HG02885 (cell line): Measurements from ENCODE around the gene ZFP91.
A peak's percentile ranks its signal among the peaks of the same experiment; 100 is the strongest.

Experiments used
- ATAC-seq: cut with Tn5 transposase; IDR thresholded peaks from one replicate; pipeline ENCODE4 v1.9.1; 2021; ENCODE audit warnings: mild to moderate bottlenecking; ENCODE audit not compliant: unreplicated experiment, poor library complexity

The ZFP91 gene

DNA sequence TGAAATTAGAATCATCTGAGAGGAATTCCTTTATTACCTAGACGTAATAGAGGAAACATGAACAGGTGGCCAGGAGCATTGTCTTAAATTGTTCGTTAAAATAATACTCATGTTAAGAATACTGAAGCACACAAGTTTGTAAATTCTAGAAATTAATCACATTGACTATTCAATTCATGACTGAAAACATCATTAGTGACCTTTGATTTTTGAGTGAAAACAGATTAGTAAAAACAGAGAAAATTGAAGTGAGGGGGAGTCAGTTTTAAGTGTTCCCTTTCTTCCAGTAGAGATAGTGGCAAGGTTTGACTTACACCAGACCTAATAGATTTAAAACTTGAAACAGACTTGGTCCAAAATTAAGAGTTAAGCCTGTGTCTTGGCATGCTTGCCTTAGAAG, 1.4 kb downstream of the ZFP91 start:
- ATAC-seq = no peak

DNA sequence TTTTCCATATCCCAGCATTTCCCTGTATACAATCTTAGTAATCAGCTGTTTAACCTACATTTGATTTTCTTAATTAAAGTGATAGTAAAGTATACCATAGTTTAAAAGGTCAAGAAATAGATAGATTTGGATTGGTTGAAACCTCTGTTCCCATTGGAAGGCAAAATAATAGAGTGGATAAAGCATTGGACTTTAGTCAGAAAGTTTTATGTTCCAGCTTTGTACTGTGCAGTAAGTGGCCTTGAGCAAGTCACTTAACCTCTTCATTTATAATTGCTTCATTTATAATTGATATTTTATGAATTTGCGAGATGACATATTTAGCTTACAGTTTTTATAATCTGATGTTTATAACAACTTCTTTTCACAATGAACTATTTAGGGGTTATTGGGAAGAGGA, 3.6 kb downstream of the ZFP91 start:
- no peak for ATAC-seq

DNA sequence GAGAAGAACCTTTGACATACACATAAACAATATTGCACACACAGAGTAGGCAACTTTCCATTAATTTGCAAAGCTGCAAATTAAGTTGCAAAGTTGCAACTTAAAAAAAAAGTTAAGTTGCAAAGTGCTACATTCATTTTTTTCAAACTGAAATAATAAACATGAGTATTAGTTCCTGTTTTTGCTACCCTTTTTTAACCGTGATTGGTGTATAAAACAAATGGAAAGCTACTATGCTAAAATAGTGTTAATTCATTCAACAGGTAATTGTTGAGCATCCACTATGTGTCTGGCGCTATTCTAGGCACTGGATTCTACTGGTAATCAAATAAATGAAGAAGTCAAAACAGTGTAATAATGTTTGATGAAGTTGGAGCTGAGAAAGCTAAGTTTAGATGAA, 8.1 kb downstream of the ZFP91 start:
- no peak for ATAC-seq

DNA sequence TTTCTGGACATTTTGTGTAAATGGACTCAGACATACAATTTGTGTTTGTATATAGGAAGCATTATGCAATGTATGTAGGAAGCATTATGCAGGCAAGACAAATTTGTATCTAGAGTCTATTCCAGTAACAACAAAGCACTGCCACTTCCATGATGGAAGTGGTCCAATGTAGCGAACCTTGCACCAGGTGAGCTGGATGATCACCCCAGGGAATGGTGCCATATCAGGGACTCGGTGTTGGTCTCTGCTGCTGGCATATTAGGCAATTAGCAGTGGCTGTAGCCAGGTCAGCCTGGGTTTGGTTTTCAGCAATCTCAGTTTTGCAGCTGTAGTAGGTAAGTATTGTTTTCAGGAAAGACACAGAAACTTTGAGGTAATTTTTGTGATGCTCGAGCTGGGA, 12.8 kb downstream of the ZFP91 start:
- no peak for ATAC-seq

DNA sequence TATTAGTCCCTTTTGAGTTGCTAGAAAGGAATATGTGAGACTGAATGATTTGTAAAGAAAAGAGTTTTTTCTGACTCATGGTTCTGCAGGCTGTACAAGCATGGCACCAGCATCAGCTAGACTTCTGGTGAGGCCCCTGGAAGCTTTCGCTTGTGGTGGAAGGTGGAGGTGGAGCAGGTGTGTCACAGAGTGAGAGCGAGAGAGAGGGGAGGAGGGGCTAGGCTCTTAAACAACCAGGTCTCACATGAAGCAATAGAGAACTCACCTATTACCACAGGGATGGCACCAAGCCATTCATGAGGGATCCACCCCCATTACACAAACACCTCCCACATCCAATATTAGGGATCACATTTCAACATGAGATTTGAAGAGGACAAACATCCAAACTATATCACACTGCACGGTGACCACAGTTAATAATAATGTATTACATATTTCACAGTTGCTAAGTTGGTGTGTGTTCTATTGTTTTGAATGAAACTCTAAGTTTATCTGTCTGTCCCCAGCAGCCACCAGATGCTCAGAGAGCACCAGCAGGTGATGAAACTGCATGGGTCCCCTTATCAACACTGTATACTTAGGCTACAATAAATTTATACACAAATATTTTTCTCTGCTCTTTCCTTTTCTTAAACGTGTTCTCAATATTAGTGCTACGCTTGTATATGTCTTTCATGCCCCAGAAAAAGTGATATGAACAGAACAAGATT, 14.1 kb downstream of the ZFP91 start:
- ATAC-seq = peak; percentile 60

DNA sequence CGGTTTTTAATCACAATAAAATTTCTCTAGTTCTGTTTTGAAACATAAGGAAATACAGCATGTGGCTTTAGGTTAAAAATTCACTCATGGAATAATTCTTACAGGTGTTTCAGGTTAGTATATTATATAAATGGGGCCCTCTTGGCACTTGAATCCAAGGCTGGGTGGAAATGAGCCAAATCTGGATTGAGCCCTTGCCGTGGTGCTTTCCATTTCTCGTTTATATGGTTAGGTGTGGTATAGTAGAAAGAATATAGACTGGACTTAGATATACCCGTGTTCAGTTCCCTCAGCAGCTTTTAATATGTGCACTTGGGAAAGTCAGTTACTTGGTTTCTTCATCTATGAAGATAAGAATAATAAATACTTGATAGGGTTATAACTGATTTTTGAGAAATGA, 16.0 kb downstream of the ZFP91 start:
- no peak for ATAC-seq

DNA sequence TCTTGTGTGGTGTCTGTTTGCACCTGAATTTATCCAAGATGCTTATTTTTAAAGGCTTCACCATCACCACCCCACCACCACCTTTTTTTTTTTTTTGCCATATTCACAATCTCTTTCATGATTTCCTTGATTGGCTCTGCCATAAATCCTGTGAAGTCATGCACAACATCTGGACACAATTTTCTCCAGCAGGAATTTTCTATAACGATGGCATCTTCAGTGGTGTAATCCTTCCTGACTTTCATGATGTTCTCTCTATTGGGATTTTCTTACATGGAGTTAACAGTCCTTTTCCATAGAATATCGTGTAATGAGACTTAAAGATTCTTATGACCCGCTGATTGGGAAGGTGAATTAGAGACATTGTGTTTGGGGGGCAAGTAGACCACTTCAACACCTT, 17.8 kb downstream of the ZFP91 start:
- no peak for ATAC-seq

DNA sequence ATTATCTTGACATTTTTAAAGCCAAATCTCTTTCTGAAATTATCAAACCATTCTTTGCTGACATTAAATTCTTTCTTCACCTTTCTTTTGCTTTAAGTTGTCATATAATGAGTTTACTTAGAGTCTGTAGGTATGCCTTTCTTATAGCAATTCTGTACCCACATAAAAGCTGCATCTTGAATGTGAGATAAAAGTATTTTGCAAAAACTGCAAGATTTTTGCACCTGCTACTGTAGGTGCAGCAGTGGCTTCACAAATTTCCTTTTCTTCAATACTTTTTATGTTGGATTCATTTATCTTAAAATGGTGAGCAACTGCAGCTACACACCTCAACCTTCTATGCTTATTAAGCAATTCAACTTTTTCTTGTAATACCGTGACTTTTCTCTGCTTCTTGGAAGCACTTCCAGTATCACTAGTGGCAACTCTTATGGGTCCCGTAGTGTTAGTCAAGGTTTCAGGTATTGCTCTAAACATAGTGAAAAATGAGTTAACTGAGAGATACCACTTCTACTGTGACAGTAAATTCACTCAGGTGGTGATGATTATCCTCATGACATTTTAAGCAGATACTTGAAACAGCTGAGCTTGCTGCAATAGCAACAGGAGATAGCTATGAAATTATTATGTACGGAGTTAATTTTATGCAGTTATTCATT, 18.8 kb downstream of the ZFP91 start:
- no peak for ATAC-seq

DNA sequence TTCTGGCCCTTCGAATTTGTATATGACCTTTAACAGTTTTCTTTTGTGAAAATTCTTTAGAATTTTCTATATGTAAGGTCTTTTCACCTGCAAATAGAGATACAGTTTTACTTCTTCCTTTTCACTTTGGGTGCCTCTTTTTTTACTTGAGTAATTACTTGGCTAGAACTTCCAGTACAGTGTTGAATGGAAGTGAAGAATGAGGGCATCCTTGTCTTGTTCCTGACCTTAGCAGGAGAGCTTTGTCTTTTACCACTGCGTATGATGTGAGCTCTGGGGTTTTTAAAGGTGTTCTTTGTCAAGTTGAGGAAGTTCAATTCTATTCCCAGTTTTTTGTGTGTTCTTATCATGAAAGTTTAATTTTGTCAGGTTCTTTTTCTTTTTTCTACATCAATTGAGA, 21.6 kb downstream of the ZFP91 start:
- ATAC-seq = no peak

DNA sequence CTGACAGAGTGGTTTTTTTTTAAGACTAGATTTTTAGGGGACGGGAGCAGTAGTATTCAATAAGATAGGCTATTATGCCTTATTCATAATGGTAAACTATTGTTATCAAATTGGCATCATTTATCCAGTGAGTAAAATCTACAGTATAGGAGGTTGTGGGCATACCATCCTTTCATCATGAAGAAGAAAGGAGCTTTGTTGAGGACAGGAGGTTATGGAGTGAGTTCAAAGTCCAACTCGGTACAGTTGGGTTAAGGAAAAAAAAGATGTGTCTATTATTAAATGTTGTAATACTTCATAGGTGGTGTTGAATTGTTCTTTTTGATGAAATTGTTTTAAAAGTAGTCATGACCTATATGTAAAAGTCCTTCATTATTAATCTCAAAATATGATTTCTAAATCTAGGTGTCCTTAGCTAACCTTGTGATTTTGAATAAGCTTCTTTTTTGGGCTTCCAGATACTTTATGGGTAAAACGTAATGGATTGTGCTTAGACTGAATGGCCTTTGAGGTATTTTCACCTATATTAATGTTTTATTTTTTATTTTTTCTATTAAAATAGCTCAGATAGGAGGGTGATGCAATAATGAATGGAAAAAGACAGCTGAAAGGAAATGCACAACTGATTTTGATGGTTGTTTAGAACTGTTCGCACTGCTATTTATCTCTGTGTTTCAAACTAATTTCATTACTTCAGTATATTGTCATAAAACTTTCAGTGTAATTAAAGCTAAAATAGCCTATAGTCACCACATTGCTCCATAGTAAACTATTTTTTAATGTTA, 28.3 kb downstream of the ZFP91 start:
- ATAC-seq = no peak

DNA sequence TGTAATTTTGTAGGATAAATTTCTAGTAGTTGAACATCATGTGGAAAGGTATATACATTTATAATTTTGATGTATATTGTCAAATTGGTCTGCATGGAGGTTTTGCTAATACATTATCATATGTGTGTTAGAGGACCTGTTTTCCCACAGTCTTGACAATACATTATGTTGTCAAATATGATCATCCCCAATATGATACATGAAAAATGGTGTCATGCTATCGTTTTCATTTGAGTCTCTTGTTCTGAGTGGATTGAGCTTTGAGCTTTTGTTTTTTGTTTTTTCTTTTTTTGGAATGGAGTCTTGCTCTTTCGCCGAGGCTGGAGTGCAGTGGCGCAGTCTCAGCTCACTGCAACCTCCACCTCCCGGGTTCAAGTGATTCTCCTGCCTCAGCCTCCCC, 29.5 kb downstream of the ZFP91 start:
- ATAC-seq = no peak

DNA sequence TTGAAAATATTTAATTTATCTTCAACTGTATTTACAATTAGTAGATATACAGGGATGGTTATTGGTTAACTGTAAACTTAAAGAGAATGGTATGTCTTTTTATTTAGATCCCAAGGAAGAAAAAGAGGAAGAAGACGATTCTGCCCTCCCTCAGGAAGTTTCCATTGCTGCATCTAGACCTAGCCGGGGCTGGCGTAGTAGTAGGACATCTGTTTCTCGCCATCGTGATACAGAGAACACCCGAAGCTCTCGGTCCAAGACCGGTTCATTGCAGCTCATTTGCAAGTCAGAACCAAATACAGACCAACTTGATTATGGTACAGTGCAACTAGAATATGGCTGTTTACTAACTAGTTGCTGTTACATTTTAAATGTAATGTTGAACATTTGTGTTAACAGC, 30.9 kb downstream of the ZFP91 start:
- no peak for ATAC-seq

DNA sequence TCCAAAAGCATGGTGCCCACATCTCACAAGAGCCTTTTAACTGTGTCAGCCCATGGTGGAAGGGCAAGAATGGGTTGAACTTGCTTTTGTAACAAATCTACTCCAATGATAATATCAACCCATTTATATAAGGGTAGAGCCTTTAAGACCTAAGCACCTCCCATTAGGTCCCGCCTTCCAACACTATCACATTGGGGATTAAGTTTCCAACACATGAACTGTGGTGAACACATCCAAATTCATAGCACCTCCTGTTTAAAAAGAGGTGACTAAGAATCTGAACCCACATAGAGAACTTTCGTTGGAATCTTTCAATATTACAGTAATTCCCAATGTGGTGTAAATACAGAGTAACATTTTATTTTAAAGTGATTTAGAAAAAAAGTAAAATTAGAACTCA, 34.4 kb downstream of the ZFP91 start:
- no peak for ATAC-seq

DNA sequence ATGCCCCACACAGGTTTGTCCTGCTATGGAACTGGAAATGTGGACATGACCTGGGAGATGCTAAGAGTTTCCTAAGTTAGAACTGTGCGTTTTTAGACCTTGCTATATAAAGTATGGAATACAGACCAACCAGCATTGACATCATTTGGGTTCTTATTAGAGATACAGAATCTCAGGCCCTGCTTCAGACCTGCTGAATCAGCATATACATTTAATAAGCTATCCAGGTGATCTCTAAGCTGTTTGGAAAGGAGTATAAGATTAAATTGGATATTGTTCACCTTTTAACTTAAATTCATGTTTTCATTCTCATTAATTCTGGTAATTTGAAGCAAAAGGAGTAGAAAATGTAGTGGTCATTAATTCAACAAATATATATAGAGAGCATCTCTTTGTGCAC, 36.7 kb downstream of the ZFP91 start:
- ATAC-seq = no peak

DNA sequence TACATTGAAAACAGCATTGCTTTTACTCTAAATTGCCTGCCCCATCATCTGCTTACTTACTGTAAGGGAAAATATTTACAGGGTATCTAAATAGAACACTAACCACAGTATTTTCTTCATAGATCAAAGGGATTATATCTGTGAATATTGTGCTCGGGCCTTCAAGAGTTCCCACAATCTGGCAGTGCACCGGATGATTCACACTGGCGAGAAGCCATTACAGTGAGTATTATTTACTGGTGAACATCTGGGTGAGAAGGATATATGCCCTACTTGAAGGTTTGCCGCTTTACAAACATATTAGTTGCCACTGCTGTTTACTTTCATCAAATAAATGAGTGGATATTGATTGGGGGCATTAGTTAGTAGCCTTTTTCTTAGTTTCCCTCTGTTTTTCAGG, 37.7 kb downstream of the ZFP91 start:
- no peak for ATAC-seq

DNA sequence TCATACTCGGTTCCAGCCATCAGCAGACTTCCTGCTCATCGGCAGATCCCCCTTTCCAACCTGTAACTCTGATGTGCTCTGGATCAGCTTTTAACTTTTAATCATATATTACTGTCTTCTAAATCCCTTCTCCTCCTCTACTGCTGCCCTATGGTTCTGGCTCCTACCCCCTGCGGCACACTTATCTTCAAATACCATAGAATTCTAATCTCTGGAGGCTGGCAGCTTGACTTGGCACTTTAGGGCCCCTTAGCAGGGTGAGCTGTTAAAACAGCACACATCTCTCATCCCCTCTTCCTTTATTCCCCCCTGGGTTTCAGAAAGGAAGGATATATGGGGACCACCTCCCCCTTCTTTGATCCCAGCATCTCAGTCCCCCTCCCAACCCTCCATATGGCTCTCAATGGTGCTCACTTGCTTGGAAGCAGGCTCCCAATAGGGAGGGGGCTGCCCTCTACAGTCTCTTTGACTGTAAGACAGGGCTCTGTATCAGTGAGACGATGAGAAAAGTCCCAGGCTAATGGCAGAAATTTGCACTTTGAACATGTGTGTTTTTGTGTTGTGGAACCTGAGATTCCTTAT, 39.2 kb downstream of the ZFP91 start:
- no peak for ATAC-seq

DNA sequence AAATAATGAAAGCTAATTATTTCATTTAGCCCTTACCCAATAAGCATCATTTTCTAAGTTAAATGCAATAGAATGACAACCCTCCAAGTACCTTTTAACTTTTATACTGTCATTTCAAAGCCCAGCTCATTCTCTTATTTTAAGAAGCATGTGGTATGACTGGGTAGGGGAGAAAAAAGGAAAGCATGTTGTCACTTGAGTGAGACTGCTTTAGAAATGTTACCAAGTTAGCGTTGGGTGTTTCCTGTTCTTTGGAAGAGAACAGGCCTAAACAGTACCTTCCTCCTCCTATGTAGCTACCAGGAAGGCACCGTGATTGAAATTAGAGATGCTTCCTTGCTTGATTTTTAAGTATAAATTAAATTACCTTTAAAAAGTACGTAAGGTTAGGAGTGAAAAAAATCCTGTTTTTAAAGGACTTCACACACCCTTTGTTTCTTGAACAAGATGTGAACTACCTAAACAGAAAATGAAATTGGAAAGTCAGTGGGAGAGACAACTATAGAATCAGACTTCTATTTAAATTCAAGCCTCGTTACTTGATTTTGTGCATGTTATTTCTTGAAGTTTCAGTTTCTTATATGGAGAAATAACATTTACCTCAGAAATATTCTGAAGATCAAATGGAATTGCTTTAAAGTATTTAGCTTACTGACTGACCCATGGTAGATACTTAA, 42.9 kb downstream of the ZFP91 start:
- peak; percentile 71 for ATAC-seq

DNA sequence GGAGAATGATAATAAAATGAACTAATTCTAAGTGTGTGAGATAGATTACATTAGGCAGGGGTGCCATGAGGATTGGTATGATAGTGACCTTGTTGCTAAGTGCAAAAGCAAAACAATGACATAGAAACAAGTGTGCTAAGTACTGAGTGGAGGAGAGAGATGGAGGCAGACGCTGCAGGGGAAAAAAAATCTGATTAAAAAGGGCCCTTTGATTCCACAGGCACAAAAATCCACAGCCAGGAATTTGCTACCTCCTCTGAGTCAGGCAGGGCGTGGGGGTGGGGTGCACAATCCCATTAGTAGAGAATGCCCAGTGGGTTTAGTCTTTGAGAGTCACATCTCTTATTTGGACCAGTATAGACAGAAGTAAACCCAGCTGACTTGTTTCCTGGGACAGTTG, 43.5 kb downstream of the ZFP91 start, which contains the start of gene CNTF:
Gene CNTF, plus strand, starts transcription at position 322 of the 400 bp plus-strand sequence. CDS start 88 bp downstream, outside the sequence.
- no peak for ATAC-seq

DNA sequence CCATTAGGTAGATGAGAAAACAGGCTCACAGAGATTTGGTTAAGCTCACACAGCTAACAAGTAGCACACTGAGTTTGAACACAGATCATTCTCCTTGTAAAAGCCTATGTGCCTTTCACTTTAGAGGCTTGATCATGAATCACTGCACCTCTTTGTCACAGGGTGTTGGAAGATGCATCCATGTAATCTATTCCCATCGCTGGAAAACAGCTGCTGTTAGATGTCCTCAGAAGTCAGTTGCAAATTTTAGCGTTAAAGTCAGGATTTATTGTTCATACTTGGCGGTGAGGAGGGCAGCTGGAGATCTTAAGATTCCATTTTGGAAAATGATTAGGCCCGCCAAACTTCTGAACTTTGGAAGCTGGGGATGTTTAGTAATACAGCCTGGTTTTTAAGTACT, 46.2 kb downstream of the ZFP91 start:
- no peak for ATAC-seq

DNA sequence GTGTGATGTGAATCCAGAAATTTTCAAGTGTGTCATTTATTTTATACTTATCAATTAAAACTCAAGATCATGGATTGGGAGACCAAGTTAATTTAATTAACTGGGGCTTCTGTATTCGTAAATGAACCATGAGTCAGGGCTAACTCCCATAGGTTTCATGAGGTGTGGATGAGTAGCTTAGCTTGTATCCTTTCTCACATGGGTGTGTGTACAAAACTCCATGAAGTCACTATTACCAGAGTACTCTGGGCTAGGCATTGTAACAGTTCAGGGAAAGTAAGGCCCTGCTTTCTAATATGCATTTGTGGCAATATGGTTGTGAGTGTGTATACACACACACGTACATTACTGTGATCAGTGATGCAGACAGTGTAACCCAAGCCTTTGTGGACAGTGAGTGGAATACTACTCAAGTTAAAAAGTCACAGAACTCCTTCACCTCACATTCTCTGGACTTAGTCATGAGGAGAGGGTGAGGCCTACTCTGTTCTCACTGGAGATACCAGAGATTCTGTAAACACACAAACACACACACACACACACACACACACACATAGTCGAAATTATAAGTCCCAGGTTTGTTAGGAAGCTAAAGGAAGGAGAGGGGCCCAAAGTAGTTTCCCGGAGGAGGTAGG, 47.1 kb downstream of the ZFP91 start:
- no peak for ATAC-seq
